ENCODE data around the gene CDRT15.
A peak's percentile ranks its signal among the peaks of the same experiment; 100 is the strongest.
"Not testable (repeated sequence)": the region's sequence is repeated elsewhere in the genome, so short reads cannot be mapped to it uniquely, and the experiment has no call there.

Gene CDRT15

GRCh38 chr17:14206891-14207290 is 29.8 kb downstream of the CDRT15 start:
- no peak for DNase-seq

DNA sequence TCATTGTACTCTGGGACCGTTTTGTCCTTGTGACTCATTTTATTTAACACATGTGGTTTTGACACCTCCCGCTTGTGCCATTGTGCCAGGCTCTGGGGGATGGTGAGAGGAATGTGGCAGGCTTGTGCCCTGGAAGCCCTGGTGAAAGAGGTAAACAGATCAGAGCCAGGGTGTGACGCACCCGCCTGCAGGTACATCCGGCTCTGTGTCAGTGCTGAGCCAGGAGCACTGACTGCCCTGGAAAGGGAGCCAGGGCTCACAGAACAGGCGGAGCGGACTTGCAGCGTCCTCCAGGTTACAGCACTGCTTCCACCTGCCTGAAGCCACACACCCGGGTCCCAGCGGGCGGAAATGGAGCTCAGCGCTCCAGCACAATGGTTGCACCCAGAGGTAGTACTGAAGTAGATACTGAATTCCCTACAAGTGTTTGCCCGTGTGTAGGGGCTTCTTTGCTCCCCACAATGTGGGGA is 30.6 kb downstream of the CDRT15 start:
- DNase-seq = peak; percentile 73

DNA sequence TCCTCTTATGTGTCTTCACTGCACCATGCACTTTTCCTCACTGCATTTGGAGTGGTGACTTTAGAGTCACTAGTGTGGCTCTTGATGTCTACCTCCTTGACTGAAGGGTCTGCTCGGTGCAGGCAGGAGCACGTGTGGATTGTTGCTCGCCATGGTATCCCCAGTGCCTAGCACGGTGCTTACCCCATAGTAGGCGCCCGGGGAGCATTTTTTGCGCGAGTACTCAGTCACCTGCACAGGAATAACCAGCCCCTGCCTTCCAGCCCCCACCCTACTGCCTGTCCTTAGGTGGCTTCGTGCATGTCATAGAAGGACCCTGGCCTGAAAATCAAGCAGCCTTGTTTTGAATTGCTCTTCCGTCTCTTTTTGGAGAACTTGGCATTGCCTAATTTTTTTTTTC is 31.3 kb downstream of the CDRT15 start:
- no peak for DNase-seq

- DNase-seq = no peak
Observed at GRCh38 chr17:14204546-14204945, 32.1 kb downstream of the CDRT15 start.

- no peak for DNase-seq
Observed at GRCh38 chr17:14204084-14204483, 32.6 kb downstream of the CDRT15 start.

DNA sequence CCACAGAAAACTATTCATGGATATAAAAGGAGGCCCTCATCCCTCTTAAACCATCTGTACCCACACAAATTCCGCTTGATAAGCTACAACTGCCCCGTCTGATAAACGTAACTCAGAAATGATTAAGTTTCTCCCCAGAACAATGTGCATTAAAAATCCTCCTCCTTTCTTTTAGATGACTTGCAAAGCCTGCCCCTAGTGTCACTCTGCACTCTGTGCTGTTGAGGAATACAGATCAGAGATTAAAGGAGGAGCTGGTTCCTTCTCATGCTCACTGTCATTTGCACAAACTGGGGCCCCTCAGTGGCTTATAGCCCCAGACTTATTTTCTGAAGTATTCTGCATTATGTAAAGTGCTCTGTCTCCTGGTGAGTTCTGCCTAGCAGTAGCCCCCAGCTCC is 33.3 kb downstream of the CDRT15 start:
- no peak for DNase-seq

DNA sequence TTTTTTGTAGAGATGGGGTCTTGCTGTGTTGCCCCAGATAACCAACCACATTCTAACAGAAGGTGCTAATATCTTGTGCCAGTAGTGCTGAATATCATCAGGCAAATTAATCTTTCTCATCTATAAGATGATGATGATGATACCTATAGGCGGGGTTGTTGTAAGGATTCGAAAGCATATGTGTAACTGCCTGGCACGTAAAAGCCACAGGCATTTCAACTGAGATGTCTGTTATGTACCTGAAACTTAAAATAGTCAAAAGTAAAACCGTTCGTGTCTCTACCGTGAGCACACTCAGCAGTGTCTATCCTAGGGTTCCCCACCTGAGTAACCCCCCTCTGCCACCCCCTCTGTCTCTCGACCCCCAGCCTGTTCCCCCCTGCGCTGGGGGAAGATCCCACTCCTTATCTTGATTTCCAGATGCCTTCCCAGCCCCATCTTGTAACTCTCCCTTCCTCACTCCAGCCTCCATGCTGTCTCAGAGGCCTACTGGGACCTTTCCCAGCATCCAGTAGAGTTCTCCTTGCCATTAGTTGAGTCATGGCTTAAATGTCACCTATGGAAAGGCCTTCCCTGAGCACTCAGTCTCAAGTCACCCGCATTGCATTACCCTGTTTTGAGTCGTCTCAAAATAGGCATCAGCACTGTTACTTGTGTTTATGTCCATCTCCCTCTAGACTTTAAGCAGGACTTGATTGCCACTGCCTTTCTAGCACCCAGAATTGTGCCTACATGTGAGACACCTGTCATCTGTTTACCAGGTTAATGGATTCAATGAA is 34.1 kb downstream of the CDRT15 start:
- DNase-seq = no peak

DNA sequence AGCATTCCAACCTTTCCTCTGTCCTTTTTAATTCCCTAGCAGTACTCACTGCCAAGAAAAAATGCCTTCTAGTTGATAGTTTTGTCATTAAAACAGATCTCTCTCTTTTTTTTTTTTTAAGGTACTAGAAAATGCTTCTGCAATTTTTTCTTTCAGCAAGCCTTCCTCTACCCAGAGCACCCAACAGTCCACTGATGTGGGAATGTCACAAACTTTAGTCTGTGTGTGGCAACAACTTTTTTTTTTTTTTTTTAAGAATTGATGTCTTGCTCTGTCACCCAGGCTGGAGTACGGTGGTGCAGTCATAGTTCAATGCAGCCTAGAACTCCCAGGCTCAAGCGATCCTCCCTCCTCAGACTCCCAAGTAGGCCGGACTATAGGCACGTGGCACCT is 34.7 kb downstream of the CDRT15 start:
- DNase-seq = no peak

DNA sequence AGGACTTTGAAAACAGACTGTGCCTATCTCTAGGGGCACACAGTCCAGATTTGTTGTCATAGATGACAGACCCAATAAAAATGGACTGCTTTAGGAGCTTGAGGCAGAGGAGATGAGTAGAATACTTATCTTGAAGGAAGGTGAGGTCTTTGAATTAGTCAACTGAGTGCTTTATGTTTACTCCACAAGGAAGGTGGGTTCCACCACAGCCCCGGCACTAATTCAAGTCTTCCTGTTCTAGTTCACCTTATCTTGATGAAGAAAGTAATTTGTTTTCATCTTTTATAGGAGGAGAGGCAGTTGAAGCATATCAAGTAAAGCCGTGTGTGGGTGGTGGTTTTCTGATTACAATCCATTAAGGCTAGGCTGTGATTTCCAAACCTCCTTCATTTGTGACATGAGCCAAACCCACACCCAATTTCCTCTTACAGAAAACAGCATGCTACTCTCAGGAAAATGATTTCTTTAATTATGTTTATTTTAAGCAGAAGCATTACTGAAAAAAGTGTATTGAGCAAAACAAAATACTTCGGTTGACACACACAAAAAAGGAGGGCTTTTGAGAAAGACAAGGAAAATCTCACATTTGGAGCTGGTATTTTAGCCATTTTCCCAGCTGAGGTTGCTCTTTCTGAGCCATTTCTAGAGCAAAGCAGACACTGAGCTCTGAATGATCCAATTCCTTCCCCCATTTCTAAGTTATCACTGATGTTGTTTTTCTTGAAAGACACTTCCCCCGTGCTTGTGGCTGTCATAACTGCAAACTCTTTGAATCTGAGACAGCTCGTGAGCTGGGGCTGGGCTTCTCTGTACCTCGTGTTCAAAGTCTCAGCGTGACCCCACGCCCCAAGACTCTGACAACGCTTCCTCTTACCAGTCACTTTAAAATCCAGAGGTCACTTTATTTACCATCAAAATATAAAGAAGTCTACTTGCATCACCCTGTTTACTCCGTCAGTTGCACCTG is 35.4 kb downstream of the CDRT15 start:
- DNase-seq = peak; percentile 72

DNA sequence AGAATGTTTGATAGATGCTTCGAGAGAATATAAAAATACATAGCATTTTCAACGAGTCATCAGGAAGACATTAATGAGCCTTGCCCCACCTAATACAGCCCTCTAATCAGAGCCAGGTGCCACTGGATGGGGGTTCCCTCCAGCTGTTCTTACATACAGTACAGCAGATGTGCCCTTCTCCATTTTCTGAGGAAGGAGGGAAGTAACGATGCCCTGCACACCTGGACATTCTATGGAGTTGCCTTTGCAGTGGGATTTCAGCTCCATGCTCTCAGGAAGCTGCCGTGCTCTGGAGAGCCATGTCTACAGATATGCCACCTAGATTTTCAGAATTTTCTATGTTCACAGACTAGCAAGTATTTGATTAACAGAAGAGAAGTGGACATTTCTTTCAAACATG is 36.3 kb downstream of the CDRT15 start:
- no peak for DNase-seq

- DNase-seq = no peak
Observed at GRCh38 chr17:14199601-14200000, 37.1 kb downstream of the CDRT15 start.

GRCh38 chr17:14198575-14198974 is 38.1 kb downstream of the CDRT15 start:
- DNase-seq = no peak

DNA sequence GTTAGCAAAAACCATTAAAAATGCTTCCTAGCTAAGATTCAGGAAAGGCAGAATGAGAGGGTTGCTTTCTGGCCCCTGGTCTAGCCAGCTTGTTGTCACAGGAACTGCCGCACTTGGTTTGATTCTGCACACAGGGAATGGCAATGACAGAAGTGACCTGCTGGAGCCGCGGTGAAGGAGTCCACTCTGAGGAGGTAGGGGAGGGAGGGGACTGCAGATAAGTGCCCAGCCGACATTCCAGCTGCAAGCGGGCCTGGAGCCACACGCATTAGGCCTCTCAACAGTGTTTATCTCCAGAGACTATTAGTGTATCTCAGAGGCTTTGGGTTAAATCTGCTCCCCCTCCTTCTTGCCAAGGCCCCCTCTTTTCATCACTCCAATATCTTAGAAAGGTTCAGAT is 38.6 kb downstream of the CDRT15 start:
- DNase-seq = no peak

DNA sequence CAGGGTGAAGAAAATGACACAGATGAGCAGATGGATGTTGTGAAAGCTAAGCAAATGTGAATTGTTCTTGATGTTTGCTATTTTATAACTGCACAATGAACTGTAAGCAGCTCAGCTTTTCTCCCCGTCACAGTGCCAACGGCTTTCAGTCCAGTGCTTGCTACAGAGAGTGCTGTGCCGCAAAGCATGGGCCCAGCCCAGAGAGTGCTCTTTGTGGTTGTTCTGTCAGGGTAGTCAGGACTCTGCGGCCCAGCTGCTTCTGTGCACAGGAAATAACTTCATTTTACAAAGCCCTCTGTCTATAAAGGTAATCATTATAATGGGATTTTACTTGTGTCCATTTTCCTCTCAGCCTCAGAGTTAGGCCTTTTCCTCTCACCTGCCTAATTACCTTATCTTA is 39.1 kb downstream of the CDRT15 start:
- peak; percentile 76 for DNase-seq

DNA sequence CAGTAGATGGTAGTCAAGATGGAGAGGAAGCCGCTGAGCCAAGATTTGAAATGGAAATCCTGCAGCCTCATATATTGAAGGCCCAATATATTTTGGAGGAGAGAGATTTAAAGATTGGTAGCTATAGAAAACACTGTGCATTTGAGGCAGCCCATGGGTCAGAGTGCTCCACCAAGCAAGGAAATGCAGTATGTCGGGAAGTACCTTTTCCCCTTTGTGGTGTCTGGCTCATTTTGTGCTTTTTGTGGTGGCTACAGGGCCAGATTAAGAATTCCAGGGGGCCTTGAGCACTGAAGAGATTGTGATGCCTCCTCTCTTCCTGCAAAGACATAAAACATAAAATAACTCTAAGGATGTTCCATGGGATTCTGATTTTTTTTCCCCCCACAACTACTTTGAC is 39.6 kb downstream of the CDRT15 start:
- no peak for DNase-seq

DNA sequence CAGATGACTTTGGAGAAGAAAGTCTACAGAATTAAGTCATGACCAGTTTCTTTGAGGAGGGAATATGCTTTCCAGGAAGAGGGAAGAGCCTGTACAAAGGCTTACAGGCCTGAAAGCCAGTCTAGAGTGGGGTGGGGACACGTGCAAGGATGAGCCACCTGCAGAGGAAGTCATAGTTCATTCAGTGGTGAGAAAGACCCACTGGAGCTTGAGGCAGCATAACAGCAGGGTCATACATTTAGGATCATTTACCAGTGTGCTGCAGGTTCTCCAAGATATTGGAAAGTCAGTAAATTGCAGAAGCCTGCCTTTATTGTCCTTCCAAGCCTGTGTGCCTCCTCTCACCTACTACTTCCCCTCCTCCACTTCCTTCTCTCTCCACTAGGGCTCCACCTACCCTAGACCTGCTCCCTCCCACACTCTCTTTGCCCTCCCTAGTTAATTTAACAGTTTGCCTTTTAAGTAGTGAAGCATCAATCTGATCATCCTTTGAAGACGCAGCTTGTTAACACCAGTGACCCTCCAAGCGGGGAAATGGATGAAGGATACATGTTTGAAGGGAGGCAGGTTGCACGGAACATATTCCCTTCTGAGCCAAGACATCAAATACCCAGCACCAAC is 40.2 kb downstream of the CDRT15 start:
- DNase-seq = no peak

DNA sequence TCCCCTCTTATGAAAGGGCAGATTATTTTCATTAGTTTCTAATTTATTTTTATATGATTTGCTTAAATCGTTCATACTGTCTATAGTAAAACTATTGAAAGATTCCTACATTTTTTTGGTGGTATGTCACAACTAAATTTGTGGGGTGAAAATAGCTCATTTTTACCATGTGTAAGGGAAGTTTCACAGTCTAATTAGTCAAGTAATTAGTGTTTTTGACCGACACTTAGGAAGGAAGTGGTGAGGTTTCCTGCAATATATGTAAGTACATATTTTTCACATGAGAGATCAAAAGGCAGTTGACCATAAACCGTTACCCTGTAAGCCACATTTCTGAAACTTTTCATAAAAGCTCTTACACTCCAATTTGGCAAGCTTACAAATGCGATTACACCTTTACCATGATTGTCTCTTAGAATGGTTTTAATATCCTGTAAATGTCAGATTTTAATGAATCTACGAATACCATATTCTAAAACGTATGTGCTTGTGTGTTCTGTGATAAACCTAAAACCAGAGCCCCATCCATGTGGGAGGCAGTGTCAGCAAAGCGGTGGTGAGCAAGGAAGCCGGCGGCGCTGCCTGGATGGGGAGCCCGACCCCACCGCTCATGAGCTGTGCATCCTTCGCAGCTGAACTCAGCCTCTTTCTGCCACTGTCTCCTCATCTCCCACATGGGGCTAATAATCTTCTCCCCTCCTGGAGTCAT is 43.9 kb downstream of the CDRT15 start:
- DNase-seq = not testable (repeated sequence)

GRCh38 chr17:14192039-14192438 is 44.6 kb downstream of the CDRT15 start:
- DNase-seq = not testable (repeated sequence)

- DNase-seq = not testable (repeated sequence)
Observed at GRCh38 chr17:14191469-14191868, 45.2 kb downstream of the CDRT15 start.

DNA sequence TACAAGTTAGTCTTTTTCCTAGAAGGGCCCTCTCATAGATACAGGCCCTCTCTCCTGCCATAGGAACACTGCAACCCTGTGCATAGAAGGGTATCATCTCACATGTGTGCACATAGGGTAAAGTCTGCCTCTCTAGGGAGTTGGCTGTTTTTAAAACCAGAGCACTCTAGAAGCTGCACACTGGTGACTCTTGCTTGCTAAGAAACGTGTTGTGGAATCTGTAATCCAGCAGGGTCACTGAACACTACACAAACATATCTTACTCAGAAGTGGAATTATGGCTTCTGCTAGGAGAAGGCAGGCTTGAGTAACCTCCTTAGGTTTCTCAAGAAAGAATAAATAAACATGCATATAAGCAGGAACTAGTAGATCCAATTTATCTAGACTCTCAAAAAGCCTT is 45.9 kb downstream of the CDRT15 start:
- not testable (repeated sequence) for DNase-seq

GRCh38 chr17:14186443-14186842 is 50.2 kb downstream of the CDRT15 start:
- not testable (repeated sequence) for DNase-seq

All from stimulated activated CD8-positive, alpha-beta memory T cell treated with anti-CD3 and anti-CD28 coated beads, Interleukin-4, amount 100 ng/mL, for 48 hours (primary cell).